Tibial nerve (tissue), 4 donors: ENCODE results near the gene MMD. TPM values are rescaled to one million over a fixed set of nuclear protein-coding genes. Genes with fewer than 3 reads are reported as not detected.
A peak's percentile ranks its signal among the peaks of the same experiment; 100 is the strongest.
"Not testable (repeated sequence)": the region's sequence is repeated elsewhere in the genome, so short reads cannot be mapped to it uniquely, and the experiment has no call there.

Experiments
- DNase-seq, 2 donors: peaks; one replicate each; pipeline ENCODE4 v3.0.0-alpha.2; 2019; ENCODE audit warnings: low spot score in 2 of 2
- H3K27ac ChIP-seq, 4 donors: fragments of 200-600 bp; sonication (generic) in 3 of 4; one replicate each; pipeline ENCODE4 v1.5.1; 2017 to 2019; ENCODE audit warnings: mild to moderate bottlenecking in 1 of 4
- H3K27me3 ChIP-seq, 2 donors: fragments of 200-600 bp; sonication (generic) in 1 of 2; one replicate each; pipeline versions ENCODE4 v1.5.1 to v1.6.0; 2017 to 2019
- H3K36me3 ChIP-seq, 3 donors: fragments of 200-600 bp; sonication (generic); one replicate each; pipeline ENCODE4 v1.5.1; 2018 to 2019
- H3K4me1 ChIP-seq, 4 donors: fragments of 200-600 bp; sonication (generic) in 3 of 4; one replicate each; pipeline ENCODE4 v1.5.1; 2017 to 2019
- H3K4me3 ChIP-seq, 4 donors: fragments of 200-600 bp; sonication (generic) in 3 of 4; one replicate each; pipeline ENCODE4 v1.5.1; 2017 to 2019; ENCODE audit warnings: mild to moderate bottlenecking in 1 of 4, moderate library complexity in 1 of 4
- H3K9me3 ChIP-seq, 4 donors: fragments of 200-600 bp; sonication (generic) in 3 of 4; one replicate each; pipeline ENCODE4 v1.5.1; 2017 to 2019
- CTCF ChIP-seq, 5 experiments: fragments of 200-600 bp in 3 of 5; fragments of 450-650 bp in 2 of 5; sonication (generic) in 3 of 5; IDR thresholded peaks; one replicate each; pipeline ENCODE4 v1.5.1; 2016 to 2019; ENCODE audit warnings: antibody characterized with exemption in 5 of 5, mild to moderate bottlenecking in 3 of 5, moderate library complexity in 2 of 5
- EP300 ChIP-seq, 2 donors: sonication (generic); formaldehyde crosslinking; IDR thresholded peaks; one replicate each; pipeline ENCODE4 v1.6.1; 2017; ENCODE audit warnings: antibody characterized with exemption in 2 of 2, mild to moderate bottlenecking in 1 of 2
- POLR2A ChIP-seq, 2 donors: fragments of 450-650 bp; IDR thresholded peaks; one replicate each; pipeline ENCODE4 v1.6.1; 2017; ENCODE audit warnings: antibody characterized with exemption in 2 of 2, mild to moderate bottlenecking in 2 of 2, moderate library complexity in 2 of 2
- WGBS, 2 donors: methylation state at CpG; one replicate each; pipeline ENCODE4 v1.1.5; 2018; 5-methylcytosine and 5-hydroxymethylcytosine counted together
- total RNA-seq, 4 donors: library from RNA; depleted of rRNA; stranded (reverse); fragments of >200 nt; gene quantifications; one replicate each; pipeline ENCODE4 v1.1.0, GENCODE V29; 2016

Gene MMD
- 10 to 100 TPM; 16.1 to 60.9 (median 37.7) TPM for total RNA-seq

- no peaks in the 10 kb centered on the region for H3K36me3 ChIP-seq
- peak within 1 kb of the TSS; percentile 76 to 94 (median 80) for H3K4me3 ChIP-seq
- 0 to 1% methylated on average over 14 to 45 of the region's 62 CpGs for WGBS, 2 donors
- no peaks in the 10 kb centered on the region for H3K27me3 ChIP-seq
- TF ChIP-seq POLR2A (IDR thresholded peaks at IDR 0.05) (peak in 1 of 2 donors; percentile 57), CTCF (IDR thresholded peaks at IDR 0.05) (no peak), EP300 (IDR thresholded peaks at IDR 0.05) (no peak)
- H3K4me1 ChIP-seq: peaks cover 0 to 22% (median 10%) of the 10 kb centered on the region in 4 donors
- no peaks in the 10 kb centered on the region for H3K9me3 ChIP-seq
- DNase-seq: no peak
- peak within 1 kb of the TSS; percentile 74 to 92 (median 84) for H3K27ac ChIP-seq
These were observed at the start of gene MMD for GRCh38 chr17:55421179-55421934. TSS of gene MMD (minus strand) at chr17:55421835. CDS start at chr17:55421695, 140 bp downstream.

GRCh38 chr17:55466671-55467070 lies 45.0 kb upstream of the MMD start:
- Histone ChIP-seq H3K4me3 (no peak overlapping the region), H3K27me3 (no peaks in the 10 kb centered on the region), H3K9me3 (no peaks in the 10 kb centered on the region), H3K4me1 (no peaks in the 10 kb centered on the region), H3K36me3 (no peaks in the 10 kb centered on the region), H3K27ac (no peak overlapping the region)
- no peak for DNase-seq
- TF ChIP-seq POLR2A (IDR thresholded peaks at IDR 0.05) (no peak), EP300 (IDR thresholded peaks at IDR 0.05) (no peak), CTCF (IDR thresholded peaks at IDR 0.05) (no peak)
- WGBS, 2 donors: 35 to 37% methylated on average over 7 of the region's 7 CpGs

GRCh38 chr17:55465771-55466170 lies 44.1 kb upstream of the MMD start:
- DNase-seq, H3K27me3 ChIP-seq, H3K27ac ChIP-seq, H3K4me3 ChIP-seq, H3K4me1 ChIP-seq, H3K36me3 ChIP-seq, H3K9me3 ChIP-seq: not testable (repeated sequence)
- WGBS, 2 donors: 87 to 94% methylated on average over 4 of the region's 4 CpGs

GRCh38 chr17:55463600-55463999 lies 42.0 kb upstream of the MMD start:
- TF ChIP-seq CTCF (IDR thresholded peaks at IDR 0.05) (no peak), EP300 (IDR thresholded peaks at IDR 0.05) (no peak), POLR2A (IDR thresholded peaks at IDR 0.05) (no peak)
- WGBS, 2 donors: 53 to 63% methylated on average over 2 of the region's 2 CpGs

GRCh38 chr17:55462711-55463110 lies 41.1 kb upstream of the MMD start:
- H3K4me1 ChIP-seq: no peaks in the 10 kb centered on the region
- no peak overlapping the region for H3K4me3 ChIP-seq
- TF ChIP-seq POLR2A (IDR thresholded peaks at IDR 0.05): no peak
- TF ChIP-seq EP300 (IDR thresholded peaks at IDR 0.05): no peak
- no peak for TF ChIP-seq CTCF (IDR thresholded peaks at IDR 0.05)
- no peaks in the 10 kb centered on the region for H3K36me3 ChIP-seq
- H3K27ac ChIP-seq: no peak overlapping the region
- no peaks in the 10 kb centered on the region for H3K27me3 ChIP-seq
- H3K9me3 ChIP-seq: no peaks in the 10 kb centered on the region
- DNase-seq: no peak

More at GRCh38 chr17:55463600-55463999, 42.0 kb upstream of the MMD start:
- Histone ChIP-seq H3K4me1 (no peaks in the 10 kb centered on the region), H3K4me3 (no peak overlapping the region), H3K9me3 (no peaks in the 10 kb centered on the region), H3K27ac (no peak overlapping the region), H3K27me3 (no peaks in the 10 kb centered on the region), H3K36me3 (no peaks in the 10 kb centered on the region)
- no peak for DNase-seq
